ENCODE data around the gene IP6K2.

IP6K2 gene

GRCh38 chr3:48716508-48716981 is 476 bp downstream of the IP6K2 start:
- H3K4me3 ChIP-seq (ENCODE audit: low read length): peak overlapping the region; percentile 98
- DNase-seq (ENCODE audit: low read depth): no peak
- no peak for TF ChIP-seq CTCF (conservative IDR thresholded peaks at IDR 0.05; ENCODE audit: low read length)

- peak; percentile 62 for DNase-seq (ENCODE audit: low read depth)
These were observed 1.7 kb downstream of the IP6K2 start for GRCh38 chr3:48715174-48715800.

GRCh38 chr3:48711727-48712126 is 5.3 kb downstream of the IP6K2 start:
- no peak overlapping the region for H3K4me3 ChIP-seq (ENCODE audit: low read length)
- TF ChIP-seq CTCF (conservative IDR thresholded peaks at IDR 0.05; ENCODE audit: low read length): no peak
- no peak for DNase-seq (ENCODE audit: low read depth)

More at GRCh38 chr3:48715174-48715800, 1.7 kb downstream of the IP6K2 start:
- no peak for TF ChIP-seq CTCF (conservative IDR thresholded peaks at IDR 0.05; ENCODE audit: low read length)
- peak overlapping the region; percentile 98 for H3K4me3 ChIP-seq (ENCODE audit: low read length)

- no peak for TF ChIP-seq CTCF (conservative IDR thresholded peaks at IDR 0.05; ENCODE audit: low read length)
- peak; percentile 32 for DNase-seq (ENCODE audit: low read depth)
- no peak overlapping the region for H3K4me3 ChIP-seq (ENCODE audit: low read length)
These were observed 8.0 kb downstream of the IP6K2 start for GRCh38 chr3:48709051-48709461.

GRCh38 chr3:48708481-48708889 is 8.5 kb downstream of the IP6K2 start:
- TF ChIP-seq CTCF (conservative IDR thresholded peaks at IDR 0.05; ENCODE audit: low read length): no peak
- no peak overlapping the region for H3K4me3 ChIP-seq (ENCODE audit: low read length)
- peak; percentile 68 for DNase-seq (ENCODE audit: low read depth)

- no peak for DNase-seq (ENCODE audit: low read depth)
- no peak for TF ChIP-seq CTCF (conservative IDR thresholded peaks at IDR 0.05; ENCODE audit: low read length)
- no peak overlapping the region for H3K4me3 ChIP-seq (ENCODE audit: low read length)
These were observed 9.9 kb downstream of the IP6K2 start for GRCh38 chr3:48707157-48707556.

- no peak for TF ChIP-seq CTCF (conservative IDR thresholded peaks at IDR 0.05; ENCODE audit: low read length)
- H3K4me3 ChIP-seq (ENCODE audit: low read length): no peak overlapping the region
- no peak for DNase-seq (ENCODE audit: low read depth)
These were observed 14.6 kb downstream of the IP6K2 start for GRCh38 chr3:48702320-48702920.
